BJ (cell line): ENCODE data around the gene SYT1. TPM values are rescaled to one million over a fixed set of nuclear protein-coding genes. Genes with fewer than 3 reads are reported as not detected.

Experiments used
- CTCF ChIA-PET: fragments of 350-600 bp; formaldehyde crosslinking; extraction: SDS; loops from one replicate; lab custom pipeline; 2021; ENCODE audit warnings: antibody characterized with exemption, inconsistent platforms; lab: Yijun Ruan, JAX
- POLR2A ChIA-PET: fragments of 300-600 bp; sonication (Branson Sonifier 250); formaldehyde crosslinking; extraction: SDS; loops from one replicate; lab custom pipeline; 2021; ENCODE audit warnings: antibody characterized with exemption; lab: Charles Lee
- DNase-seq: peaks from one replicate; pipeline ENCODE4 v3.0.0-alpha.2; 2011; ENCODE audit warnings: low read depth
- H3K27me3 ChIP-seq: 2 replicates; pipeline ENCODE4 v1.6.0; 2011; ENCODE audit warnings: low read length; ENCODE audit not compliant: control insufficient read depth, insufficient read depth
- H3K36me3 ChIP-seq: 2 replicates; pipeline ENCODE4 v1.5.1; 2011; ENCODE audit warnings: low read length; ENCODE audit not compliant: control insufficient read depth, insufficient read depth
- H3K4me3 ChIP-seq: 2 replicates; pipeline ENCODE4 v1.5.1; 2011; ENCODE audit warnings: low read depth, mild to moderate bottlenecking, control low read depth, low read length
- CTCF ChIP-seq: IDR thresholded peaks from 2 replicates; pipeline ENCODE4 v1.5.1; 2011; ENCODE audit warnings: low read depth, mild to moderate bottlenecking, control low read depth, inconsistent platforms, low read length, moderate library complexity; ENCODE audit not compliant: insufficient read depth
- polyA plus RNA-seq: library from polyadenylated mRNA; depleted of rRNA; stranded (reverse); fragments of >200 nt; gene quantifications from 2 replicates; pipeline ENCODE4 v1.2.3, GENCODE V29; 2011

The SYT1 gene
- polyA plus RNA-seq, 1 experiment: 0.70 TPM

GRCh38 chr12:79451978-79452377, 587.4 kb downstream of the SYT1 start:
- Histone ChIP-seq H3K4me3 (no peak overlapping the region), H3K36me3 (no peaks in the 10 kb centered on the region), H3K27me3 (no peaks in the 10 kb centered on the region)
- peak; percentile 92 for DNase-seq
- POLR2A ChIA-PET: no interaction called here
- CTCF ChIA-PET: interaction anchor here (0.5 to 1.5 kb wide), 4 partner anchors 8 to 1169 kb away, joined by 3 to 4 read pairs (median 4); no protein-coding TSS in a partner anchor
- no peak for TF ChIP-seq CTCF

- H3K4me3 ChIP-seq: no peak overlapping the region
- no peaks in the 10 kb centered on the region for H3K27me3 ChIP-seq
- ChIA-PET POLR2A (no interaction called here), CTCF (interaction anchor here (1.4 kb wide), 1 partner anchor 33 kb away, joined by 3 read pairs; no protein-coding TSS in a partner anchor)
- DNase-seq: no peak
- no peaks in the 10 kb centered on the region for H3K36me3 ChIP-seq
- no peak for TF ChIP-seq CTCF
These were observed 588.3 kb downstream of the SYT1 start for GRCh38 chr12:79452906-79453305.

- H3K27me3 ChIP-seq: no peaks in the 10 kb centered on the region
- CTCF ChIA-PET: interaction anchor here (1.4 kb wide), 1 partner anchor 34 kb away, joined by 3 read pairs; no protein-coding TSS in a partner anchor
- H3K36me3 ChIP-seq: no peaks in the 10 kb centered on the region
- H3K4me3 ChIP-seq: no peak overlapping the region
- POLR2A ChIA-PET: no interaction called here
- DNase-seq: no peak
- no peak for TF ChIP-seq CTCF
These were observed 589.2 kb downstream of the SYT1 start for GRCh38 chr12:79453820-79454219.

GRCh38 chr12:79454338-79454843, 589.8 kb downstream of the SYT1 start:
- POLR2A ChIA-PET: no interaction called here
- no peak for DNase-seq
- no peaks in the 10 kb centered on the region for H3K27me3 ChIP-seq
- CTCF ChIA-PET: no interaction called here
- TF ChIP-seq CTCF: no peak
- no peak overlapping the region for H3K4me3 ChIP-seq
- H3K36me3 ChIP-seq: no peaks in the 10 kb centered on the region

- no peaks in the 10 kb centered on the region for H3K36me3 ChIP-seq
- POLR2A ChIA-PET: no interaction called here
- CTCF ChIA-PET: no interaction called here
- H3K27me3 ChIP-seq: no peaks in the 10 kb centered on the region
- DNase-seq: no peak
- no peak for TF ChIP-seq CTCF
- H3K4me3 ChIP-seq: no peak overlapping the region
These were observed 590.7 kb downstream of the SYT1 start for GRCh38 chr12:79455286-79455685.
